Stimulated activated CD4-positive, alpha-beta T cell treated with anti-CD3 and anti-CD28 coated beads, Interleukin-12 subunit alpha, Interleukin-12 subunit beta, amount 100 ng/mL, for 4 hours (primary cell): Measurements from ENCODE around the gene CHST12.
"Not testable (repeated sequence)": the region's sequence is repeated elsewhere in the genome, so short reads cannot be mapped to it uniquely, and the experiment has no call there.

ENCODE experiments used
- DNase-seq: peaks from one replicate; pipeline ENCODE4 v3.0.0-alpha.2; 2020

Gene CHST12

DNA sequence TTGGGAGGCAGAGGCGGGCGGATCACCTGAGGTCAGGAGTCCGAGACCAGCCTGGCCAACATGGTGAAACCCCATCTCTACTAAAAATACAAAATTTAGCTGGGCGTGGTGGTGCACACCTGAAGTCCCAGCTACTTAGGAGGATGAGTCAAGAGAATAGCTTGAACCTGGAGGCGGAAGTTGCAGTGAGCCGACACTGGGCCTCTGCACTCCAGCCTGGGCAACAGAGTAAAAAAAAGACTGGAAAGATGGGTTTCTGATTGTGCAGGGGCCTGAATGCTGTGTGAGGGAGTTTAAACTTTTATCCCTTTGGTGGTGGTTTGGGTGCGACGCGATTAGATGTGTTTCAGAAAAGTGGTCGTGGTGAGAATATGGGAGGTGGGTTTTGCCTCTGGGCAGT, 1.8 kb downstream of the CHST12 start:
- DNase-seq = no peak

DNA sequence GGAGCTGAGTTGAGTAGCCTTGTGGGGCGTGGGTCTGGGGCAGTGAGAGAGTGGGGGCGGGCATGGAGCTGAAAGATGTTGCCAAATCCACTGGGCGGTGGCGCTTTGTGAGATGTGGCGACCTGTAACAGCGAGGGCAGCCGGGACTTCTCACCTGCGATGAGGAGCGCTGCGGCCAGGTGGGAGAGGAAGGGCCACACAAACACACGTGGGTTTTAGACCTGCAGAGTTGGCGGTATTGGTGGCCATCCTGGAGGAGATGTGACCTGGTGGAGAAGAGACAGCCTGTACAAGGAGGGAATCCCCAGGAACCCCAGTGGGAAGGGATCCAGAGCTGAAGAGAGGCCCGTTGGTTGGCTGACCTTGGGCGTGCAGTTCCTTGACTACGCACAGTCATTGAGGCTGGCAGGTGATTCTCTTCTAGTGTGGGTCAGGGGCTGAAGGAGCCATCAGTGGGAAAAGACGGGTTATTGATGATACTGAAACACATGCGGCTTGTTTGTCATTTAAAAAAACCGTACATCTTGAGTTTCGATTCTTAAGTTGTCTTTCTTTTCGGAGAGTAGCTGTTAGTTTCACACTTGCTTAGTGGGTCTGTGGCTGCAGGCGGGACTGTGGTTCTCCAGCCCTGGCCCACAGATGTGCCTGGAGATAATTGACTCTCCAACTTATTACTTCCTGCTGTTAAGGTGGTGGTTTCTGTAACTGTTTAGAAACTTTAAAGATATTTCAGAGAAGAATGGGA, 2.4 kb downstream of the CHST12 start:
- no peak for DNase-seq

DNA sequence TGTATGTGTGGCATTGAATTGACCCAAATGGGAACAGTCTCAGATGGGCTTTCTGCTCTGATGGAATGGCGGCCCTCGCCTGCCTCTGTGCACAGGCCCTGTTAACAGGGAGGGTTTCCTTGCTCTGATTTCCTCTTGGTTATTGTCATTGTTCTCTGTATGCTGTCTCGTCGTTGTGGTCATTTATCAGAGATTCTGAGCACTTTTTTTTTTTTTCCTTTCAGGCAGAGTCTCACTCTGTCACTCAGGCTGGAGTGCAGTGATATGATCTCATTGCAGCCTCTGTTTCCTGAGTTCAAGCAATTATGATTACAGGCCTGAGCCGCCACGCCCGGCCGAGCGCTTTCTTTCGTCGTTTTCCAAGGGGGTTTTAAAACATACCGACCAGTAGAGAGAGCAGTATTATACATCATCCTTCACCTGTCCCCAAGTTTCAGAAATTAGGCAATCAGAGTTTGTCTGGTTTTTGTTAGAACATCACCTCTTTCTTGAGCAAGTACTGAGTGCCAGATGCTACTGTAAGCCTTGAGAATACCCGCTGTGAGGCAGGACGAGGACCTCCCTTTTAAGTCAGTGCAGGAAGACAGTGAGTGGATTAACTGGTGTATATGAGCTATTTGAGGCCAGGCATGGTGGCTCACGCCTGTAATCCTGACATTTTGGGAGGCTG, 6.5 kb downstream of the CHST12 start:
- no peak for DNase-seq

DNA sequence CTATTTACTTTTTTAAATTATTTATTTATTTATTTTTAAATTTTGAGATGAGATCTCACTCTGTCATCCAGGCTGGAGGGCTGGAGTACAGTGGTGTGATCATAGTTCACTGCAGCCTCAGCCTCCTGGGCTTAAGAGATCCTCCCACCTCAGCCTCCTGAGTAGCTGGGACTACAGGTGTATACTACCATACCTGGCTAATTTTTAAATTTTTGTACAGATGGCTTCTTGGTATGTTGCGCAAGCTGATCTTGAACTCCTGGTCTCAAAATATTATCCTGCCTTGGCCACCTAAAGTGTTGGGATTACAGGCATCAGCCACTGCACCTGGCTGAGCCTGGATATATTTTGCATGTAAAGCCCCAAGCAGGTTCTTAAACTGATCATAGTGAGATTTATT, 7.6 kb downstream of the CHST12 start:
- DNase-seq = no peak

DNA sequence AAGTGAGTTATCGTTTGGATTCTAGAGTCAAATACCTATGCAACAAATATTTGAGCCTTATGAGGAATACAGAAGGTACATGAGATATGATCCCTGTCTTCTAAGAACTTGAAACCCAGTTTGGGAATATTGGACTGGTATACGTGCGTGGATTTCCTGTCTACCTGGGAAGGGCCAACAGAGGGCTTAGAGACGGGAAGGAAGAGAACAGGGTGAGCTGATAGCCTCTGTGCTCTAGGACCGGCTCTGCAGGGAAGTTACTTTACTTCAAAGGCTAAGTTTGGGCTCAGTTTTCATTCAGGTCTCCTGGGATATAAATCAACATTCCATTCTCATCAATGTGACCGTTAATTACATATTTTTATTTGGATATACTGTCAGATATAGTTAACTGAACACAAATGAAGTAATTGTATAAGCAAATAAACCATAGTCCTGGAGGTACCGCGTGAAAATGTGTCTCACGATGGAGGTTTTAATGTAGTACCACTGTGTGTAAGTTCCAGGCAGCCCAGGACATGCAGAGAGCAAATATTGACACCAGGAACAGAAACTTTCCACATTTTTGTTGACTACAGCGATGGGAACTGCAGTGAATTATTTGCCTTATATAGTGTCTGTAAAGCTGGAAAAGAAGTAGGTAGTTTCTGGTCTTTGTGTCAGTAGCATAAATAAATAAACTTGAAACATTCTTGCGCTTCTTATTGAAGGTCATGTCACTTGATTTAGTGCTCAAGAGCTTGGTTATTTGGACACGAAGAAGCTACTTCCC, 8.6 kb downstream of the CHST12 start:
- DNase-seq = no peak

DNA sequence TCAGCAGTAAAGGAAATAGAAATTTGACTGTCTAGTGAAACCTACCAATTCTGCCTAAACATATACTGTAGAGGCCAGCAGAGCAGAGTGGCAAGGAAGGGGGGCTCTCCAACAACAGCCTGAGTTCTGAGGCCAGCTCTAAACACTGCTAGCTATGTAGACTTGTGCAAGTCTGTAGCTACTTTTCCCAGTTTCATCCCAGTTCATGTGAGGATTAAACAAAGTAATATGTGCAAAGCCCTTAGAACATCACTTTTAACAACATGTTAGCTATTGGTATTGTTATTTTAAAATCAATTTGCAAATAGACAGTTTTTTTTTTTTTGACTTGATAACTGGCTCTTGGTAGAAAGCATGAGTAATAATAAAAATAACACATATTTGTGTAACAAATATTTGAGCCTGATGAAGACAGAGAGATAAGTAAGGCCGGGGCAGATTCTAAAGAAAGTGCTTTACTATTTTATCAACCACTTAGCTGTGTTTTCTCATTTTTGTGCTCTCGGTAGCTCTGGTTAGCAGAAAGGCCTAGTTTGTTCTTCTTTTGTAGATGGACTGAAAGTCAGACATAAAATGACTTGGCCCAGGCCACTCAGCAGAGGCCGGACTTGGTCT, 9.3 kb downstream of the CHST12 start:
- no peak for DNase-seq

DNA sequence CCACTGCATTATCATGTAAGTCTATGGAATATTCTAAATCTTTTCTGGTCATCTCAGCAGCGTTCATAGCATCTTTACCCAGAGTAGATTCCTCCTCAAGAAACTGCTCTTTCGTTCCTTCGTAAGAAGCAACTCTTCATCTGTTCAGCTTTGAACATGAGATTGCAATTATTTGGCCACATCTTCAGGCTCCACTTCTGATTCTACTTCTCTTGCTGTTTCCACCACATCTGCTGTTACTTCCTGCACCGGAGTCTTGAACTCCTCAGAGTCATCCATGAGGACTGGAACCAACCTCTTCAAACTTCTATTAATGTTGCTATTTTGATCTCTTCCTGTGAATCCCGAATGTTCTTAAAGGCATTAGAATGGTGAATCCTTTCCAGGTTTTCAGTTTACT, 12.7 kb downstream of the CHST12 start:
- DNase-seq = no peak

DNA sequence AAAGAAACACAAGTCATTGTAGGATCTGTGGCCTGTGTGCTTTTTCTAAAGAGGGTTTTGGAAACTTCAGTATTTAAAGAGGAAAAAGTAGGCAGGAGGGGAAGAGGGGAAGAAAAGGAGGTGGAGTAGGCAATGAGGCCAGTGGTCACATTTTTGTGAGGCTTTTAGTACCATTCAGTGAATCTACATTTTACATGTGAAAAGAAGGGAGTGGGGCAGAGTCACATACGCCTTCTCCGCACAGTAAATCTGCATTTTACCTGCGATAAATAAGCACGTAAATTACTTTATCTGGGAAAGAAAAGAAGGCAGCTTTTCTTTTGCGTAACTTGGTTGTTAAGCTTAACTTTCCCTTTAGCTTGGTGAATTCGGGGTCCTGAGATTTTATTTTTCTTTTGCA, 13.2 kb downstream of the CHST12 start:
- no peak for DNase-seq

DNA sequence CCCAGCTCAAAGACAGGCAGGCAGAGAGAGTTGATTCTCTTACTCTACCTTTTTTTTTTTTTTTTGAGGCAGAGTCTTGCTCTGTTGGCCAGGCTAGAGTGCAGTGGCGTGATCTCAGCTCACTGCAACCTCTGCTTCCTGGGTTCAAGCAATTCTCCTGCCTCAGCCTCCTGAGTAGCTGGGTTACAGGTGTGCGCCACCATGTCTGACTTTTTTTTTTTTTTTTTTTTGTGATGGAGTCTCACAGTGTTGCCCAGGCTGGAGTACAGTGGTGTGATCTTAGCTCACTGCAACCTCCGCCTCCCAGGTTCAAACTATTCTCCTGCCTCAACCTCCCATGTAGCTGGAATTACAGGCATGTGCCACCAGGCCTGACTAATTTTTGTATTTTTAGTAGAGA, 13.8 kb downstream of the CHST12 start:
- DNase-seq = not testable (repeated sequence)

DNA sequence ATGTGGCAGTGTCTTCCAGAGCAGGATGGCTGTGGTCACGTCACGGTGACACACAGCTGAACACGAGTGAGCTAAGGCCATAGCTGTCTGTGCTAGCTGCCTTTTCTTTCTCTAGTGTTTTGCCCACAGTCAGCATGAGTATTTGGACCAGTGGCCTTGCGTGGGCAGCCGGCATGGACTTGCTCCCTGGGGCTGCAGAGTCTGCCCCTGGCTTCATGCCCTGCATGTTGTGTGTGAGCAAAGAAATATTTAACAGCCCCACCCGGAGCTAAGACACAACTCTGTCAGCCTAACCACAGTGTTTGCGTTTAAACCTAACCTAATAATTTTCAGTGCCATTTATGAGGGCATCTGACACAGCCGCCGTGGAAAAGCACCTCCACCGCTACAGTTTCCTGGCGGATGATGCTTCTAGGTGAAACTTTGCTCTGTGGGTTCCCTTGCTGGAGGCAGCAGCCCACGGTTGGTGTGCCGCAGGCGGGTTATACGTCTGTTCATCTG, 14.6 kb downstream of the CHST12 start:
- peak; percentile 22 for DNase-seq

DNA sequence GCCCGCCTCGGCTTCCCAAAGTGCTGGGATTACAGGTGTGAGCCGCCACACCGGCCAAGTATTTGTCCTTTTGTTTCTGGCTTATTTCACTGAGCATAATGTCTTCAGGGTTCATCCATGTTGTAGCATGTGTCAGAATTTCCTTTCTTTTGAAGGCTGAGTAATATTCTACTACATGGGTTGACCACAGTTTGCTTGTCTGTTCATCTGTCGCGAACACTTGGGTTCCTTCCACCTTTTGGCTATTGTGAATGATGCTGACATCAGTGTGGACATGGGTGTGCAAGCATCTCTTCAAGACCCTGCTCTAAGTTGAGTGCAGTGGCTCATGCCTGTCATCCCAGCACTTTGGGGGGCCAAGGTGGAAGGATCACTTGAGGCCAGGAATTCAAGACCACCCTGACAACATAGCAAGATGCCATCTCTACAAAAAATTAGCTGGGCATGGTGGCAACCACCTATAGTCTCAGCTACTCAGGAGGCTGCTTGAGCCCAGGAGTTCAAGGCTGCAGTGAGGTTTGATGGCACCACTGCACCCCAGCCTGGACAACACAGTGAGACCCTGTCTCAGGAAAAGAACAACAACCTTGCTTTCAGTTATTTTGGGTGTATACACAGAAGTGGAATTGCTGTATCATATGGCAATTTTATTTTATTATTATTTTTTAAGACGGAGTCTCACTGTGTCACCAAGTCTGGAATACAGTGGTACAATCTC, 17.0 kb downstream of the CHST12 start:
- DNase-seq = no peak

DNA sequence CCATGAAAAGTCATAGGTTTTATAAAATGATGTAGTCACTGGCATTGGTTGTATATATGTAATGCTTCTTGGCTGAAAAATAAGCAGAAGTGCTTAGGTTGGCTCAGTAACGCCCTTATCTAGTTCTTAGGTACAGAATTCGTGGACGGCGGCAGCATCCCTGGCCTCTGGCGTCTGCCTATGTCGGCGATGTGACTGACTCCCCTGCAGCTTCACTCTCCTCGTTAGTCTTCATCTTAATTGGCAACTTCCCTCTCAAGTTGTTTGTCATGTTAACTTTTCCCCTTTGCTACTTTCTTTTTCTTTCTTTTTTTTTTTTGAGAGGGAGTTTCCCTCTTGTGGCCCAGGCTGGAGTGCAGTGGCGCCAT, 18.5 kb downstream of the CHST12 start:
- DNase-seq = no peak

DNA sequence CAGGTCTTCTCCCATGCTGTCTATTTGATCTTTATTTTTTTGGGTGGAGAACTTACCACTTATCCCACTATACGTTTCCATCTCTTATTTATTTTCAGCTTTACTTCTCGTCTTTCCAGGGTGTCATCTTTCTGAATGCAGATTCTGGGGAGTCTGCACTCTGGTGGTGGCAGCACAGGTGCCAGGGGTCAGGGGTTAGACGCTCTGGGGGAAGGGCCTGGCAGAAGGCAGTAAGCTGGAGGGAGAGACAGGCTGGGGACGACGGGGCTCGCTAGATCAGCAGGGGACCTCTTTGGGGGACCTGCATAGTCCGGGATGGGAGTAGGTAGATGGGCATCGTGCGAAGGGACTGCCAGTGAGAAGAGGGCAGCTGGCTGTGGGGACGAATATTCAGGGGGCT, 22.3 kb downstream of the CHST12 start:
- DNase-seq = no peak

DNA sequence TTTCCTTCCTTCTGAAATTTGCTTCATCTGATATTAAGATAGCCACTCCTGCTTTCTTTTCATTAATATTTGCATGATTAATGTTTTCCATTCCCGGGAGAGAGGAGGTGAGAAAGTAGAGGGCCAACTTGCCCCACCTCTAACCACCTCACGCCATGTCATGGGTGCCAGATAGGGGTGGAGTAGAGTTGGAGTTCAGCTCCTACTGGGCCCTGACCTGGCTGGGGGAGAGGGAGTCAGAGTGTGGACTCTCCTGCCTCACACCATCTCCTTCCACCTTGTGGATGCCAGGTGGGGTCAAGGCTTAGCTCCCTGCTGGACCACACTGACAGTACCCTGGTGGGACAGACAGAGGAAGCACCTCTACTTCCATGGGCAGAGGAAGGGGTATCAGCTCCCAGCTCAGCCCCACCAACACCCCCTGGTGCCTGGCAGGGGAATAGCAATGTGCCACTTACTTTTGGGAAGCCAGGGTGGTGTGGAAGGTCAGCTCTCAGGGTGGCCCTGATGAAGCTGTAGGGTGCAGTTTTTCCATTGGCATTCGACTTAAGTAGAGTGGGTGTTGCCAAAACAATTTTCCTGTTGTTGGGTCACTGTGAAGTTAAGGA, 28.0 kb downstream of the CHST12 start:
- DNase-seq = peak; percentile 28

DNA sequence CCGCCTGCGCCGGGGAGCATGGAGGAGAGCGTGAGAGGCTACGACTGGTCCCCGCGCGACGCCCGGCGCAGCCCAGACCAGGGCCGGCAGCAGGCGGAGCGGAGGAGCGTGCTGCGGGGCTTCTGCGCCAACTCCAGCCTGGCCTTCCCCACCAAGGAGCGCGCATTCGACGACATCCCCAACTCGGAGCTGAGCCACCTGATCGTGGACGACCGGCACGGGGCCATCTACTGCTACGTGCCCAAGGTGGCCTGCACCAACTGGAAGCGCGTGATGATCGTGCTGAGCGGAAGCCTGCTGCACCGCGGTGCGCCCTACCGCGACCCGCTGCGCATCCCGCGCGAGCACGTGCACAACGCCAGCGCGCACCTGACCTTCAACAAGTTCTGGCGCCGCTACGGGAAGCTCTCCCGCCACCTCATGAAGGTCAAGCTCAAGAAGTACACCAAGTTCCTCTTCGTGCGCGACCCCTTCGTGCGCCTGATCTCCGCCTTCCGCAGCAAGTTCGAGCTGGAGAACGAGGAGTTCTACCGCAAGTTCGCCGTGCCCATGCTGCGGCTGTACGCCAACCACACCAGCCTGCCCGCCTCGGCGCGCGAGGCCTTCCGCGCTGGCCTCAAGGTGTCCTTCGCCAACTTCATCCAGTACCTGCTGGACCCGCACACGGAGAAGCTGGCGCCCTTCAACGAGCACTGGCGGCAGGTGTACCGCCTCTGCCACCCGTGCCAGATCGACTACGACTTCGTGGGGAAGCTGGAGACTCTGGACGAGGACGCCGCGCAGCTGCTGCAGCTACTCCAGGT, 29.7 kb downstream of the CHST12 start:
- DNase-seq = no peak

DNA sequence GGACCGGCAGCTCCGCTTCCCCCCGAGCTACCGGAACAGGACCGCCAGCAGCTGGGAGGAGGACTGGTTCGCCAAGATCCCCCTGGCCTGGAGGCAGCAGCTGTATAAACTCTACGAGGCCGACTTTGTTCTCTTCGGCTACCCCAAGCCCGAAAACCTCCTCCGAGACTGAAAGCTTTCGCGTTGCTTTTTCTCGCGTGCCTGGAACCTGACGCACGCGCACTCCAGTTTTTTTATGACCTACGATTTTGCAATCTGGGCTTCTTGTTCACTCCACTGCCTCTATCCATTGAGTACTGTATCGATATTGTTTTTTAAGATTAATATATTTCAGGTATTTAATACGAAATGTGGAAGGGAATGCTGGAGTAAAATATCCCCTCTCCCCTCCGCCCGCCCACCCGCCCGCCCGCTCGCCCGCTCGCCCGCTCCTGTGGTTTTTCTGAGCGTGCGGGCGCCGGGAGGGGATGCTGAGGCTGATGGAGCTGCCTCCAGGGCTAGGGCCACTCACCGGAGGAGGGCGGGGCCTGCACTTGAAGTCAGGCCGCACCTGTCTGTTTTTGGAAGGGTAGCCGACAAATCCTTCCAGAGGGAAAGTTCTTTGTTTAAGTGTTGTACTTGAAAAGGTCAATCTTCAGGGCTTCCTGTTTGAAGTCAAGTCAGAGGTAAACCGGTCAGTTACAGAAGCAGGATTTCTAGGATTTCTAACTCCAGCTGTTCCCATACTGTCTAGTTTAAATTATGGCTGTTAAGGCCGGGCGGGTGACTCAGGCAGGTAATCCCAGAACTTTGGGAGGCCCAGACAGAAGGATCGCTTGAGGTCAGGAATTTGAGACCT, 30.5 kb downstream of the CHST12 start:
- no peak for DNase-seq

DNA sequence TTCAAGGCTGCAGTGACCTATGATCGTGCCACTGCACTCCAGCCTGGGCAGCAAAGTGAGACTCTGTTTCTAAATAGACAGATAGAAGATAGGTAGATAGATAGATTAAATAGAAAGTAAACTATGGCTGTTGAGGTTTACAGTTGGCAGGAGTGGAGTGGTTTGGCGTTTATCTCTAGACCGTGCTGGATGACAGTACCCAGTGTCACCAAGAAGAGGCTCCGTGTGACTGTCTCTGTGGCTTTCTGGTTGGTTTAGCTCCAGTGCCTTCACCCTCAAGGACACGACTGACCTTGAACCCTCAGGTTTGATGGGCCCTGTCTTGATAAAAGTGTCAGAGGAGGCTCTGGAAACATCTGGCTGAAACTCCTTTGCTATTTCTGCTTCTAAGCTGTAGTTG, 31.7 kb downstream of the CHST12 start:
- no peak for DNase-seq

DNA sequence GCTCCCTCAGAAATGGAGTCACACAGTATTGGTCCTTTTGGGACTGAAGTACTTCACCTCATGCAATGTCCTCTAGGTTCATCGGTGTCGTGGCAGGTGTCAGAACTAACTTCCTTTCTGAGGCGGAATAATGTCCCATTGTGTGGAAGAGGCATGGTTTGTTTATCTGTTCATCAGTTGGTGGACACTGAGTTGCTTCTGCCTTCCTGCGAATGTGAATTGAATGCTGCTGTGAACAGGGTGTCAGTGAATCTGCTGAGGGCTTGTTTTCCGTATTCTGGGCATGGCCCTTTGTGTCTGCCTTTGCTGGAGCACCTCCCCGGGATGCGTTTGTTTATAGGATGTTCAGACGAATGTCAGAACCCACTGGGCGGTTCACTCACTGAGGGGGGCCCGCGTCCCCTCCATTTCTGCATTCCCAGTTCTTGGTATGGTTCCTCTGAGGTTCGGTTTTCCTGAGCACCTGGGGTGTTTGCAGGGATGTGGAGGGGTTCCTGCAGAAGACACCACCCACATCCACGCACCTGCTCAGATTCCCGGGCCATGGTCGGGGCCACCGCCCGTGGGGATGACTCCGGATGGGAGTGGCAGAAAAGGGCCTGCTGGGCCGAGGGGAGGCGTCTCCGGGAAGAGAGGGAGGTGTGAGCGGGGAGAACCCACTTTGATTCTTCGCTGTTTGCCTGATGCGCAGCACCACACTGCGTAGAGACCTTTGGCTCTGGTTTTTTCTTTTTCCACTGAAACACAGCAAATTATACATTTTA, 33.1 kb downstream of the CHST12 start:
- no peak for DNase-seq

DNA sequence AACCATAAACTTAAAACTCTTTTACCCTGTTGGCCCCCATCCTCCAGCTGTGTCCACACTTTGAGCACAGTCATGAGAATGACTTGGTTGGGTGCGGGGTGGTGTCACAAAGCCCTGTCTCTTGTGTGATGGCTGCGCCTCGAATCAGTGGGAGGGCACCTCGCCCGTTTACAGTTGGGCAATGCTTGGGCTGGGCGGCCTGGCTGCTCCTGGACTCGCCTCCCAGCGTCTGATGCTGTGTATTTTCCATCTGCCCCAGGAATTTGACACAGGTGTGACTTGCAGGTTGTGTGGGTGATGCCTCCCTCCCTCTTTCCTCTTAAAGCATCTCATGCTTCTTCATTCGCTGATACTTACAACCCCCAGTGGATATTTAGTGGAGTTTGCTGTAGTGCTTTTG, 33.7 kb downstream of the CHST12 start:
- no peak for DNase-seq
